Right ventricle myocardium superior (tissue), 1 donor: ENCODE measurements around the gene BEND2. TPM values are rescaled to one million over a fixed set of nuclear protein-coding genes. Genes with fewer than 3 reads are reported as not detected.
"Not testable (repeated sequence)": the region's sequence is repeated elsewhere in the genome, so short reads cannot be mapped to it uniquely, and the experiment has no call there.

Experiments used
- ATAC-seq: fragments of 200-7000 bp; cut with Tn5 transposase; one replicate; pipeline ENCODE4 v1.9.1; 2020; ENCODE audit warnings: mild to moderate bottlenecking; ENCODE audit not compliant: poor library complexity
- DNase-seq: peaks from one replicate; pipeline ENCODE4 v3.0.0-alpha.2; 2020
- intact Hi-C: fragments of 100-400 bp; cut with DNase I; formaldehyde crosslinking; loops from one replicate; pipeline ENCODE4 v1.11.2; 2022
- long read RNA-seq: library from polyadenylated mRNA; unstranded; transcript quantifications from one replicate; pipeline ENCODE4 v2.0.0, GENCODE V29; 2021
- total RNA-seq: library from RNA; stranded (reverse); fragmentation: NEBNext Ultra II Directional; extraction: Animal tissue kit (Norgen Biotek cat#: 25700); gene quantifications from one replicate; pipeline ENCODE4 v1.2.1, GENCODE V29; 2021
- donor health status: DM: no; HTN: yes; CAD: no; lungs with severe emphysema.

Gene BEND2
- total RNA-seq, result not detected
- long read RNA-seq, result 0 reads

GRCh38 chrX:18220786-18221185 lies at the start of gene BEND2:
BEND2 (minus strand) TSS chrX:18220886; CDS start chrX:18220750, 136 bp downstream.
- intact Hi-C loops, result no loop called here
- ATAC-seq, result no peak
- DNase-seq, result no peak

- no peak for DNase-seq
- intact Hi-C loops, result no loop called here
- ATAC-seq, result no peak
Measured at GRCh38 chrX:18255059-18255458, 34.4 kb upstream of the BEND2 start.

- no peak for ATAC-seq
Measured at GRCh38 chrX:18252644-18253359, 32.1 kb upstream of the BEND2 start.

GRCh38 chrX:18229646-18230045 lies 9.0 kb upstream of the BEND2 start:
- DNase-seq, intact Hi-C loops, ATAC-seq: not testable (repeated sequence)

More at GRCh38 chrX:18252644-18253359, 32.1 kb upstream of the BEND2 start:
- DNase-seq, result no peak
- intact Hi-C loops, result no loop called here

GRCh38 chrX:18228069-18228468 lies 7.4 kb upstream of the BEND2 start:
- DNase-seq, result no peak
- intact Hi-C loops, result no loop called here
- ATAC-seq, result no peak

- no peak for ATAC-seq
- intact Hi-C loops, result no loop called here
- no peak for DNase-seq
Measured at GRCh38 chrX:18227458-18227857, 6.8 kb upstream of the BEND2 start.

GRCh38 chrX:18210470-18210869 lies 10.2 kb downstream of the BEND2 start:
- ATAC-seq, result no peak
- no peak for DNase-seq
- intact Hi-C loops, result no loop called here

GRCh38 chrX:18206657-18207056 lies 14.0 kb downstream of the BEND2 start:
- ATAC-seq (no peak), DNase-seq (no peak)
- intact Hi-C loops, result no loop called here

- no peak for ATAC-seq
- intact Hi-C loops, result no loop called here
- no peak for DNase-seq
Measured at GRCh38 chrX:18203631-18204030, 17.1 kb downstream of the BEND2 start.

- DNase-seq, result no peak
- intact Hi-C loops, result no loop called here
- ATAC-seq, result no peak
Measured at GRCh38 chrX:18194688-18195087, 26.0 kb downstream of the BEND2 start.

- DNase-seq (no peak), ATAC-seq (no peak)
- intact Hi-C loops, result no loop called here
Measured at GRCh38 chrX:18179446-18179845, 41.2 kb downstream of the BEND2 start.

GRCh38 chrX:18174971-18175370 lies 45.7 kb downstream of the BEND2 start:
- no peak for ATAC-seq

GRCh38 chrX:18174209-18174608 lies 46.5 kb downstream of the BEND2 start:
- no peak for DNase-seq
- intact Hi-C loops, result no loop called here
- no peak for ATAC-seq

More at GRCh38 chrX:18174971-18175370, 45.7 kb downstream of the BEND2 start:
- intact Hi-C loops, result no loop called here
- no peak for DNase-seq

GRCh38 chrX:18173494-18174180 lies 47.0 kb downstream of the BEND2 start:
- DNase-seq, result peak; percentile 54
- intact Hi-C loops, result no loop called here

GRCh38 chrX:18172970-18173369 lies 47.7 kb downstream of the BEND2 start:
- DNase-seq, result no peak
- ATAC-seq, result no peak
- intact Hi-C loops, result no loop called here

More at GRCh38 chrX:18173494-18174180, 47.0 kb downstream of the BEND2 start:
- ATAC-seq, result peak; percentile 96

- intact Hi-C loops, result no loop called here
- ATAC-seq, result no peak
- no peak for DNase-seq
Measured at GRCh38 chrX:18170910-18171309, 49.8 kb downstream of the BEND2 start.

- ATAC-seq, result no peak
- DNase-seq, result no peak
- intact Hi-C loops, result no loop called here
Measured at GRCh38 chrX:18166068-18166467, 54.6 kb downstream of the BEND2 start.

- ATAC-seq (no peak), DNase-seq (no peak)
- intact Hi-C loops, result no loop called here
Measured at GRCh38 chrX:18160369-18160768, 60.3 kb downstream of the BEND2 start.

GRCh38 chrX:18158963-18159362 lies 61.7 kb downstream of the BEND2 start:
- DNase-seq (no peak), ATAC-seq (no peak)

GRCh38 chrX:18151649-18152048 lies 69.0 kb downstream of the BEND2 start:
- intact Hi-C loops, result no loop called here
- peak; percentile 96 for ATAC-seq
- DNase-seq, result no peak

More at GRCh38 chrX:18158963-18159362, 61.7 kb downstream of the BEND2 start:
- intact Hi-C loops, result no loop called here
